Gastrocnemius medialis (tissue), 4 donors: ENCODE measurements around the gene AMN.

Experiments used
- POLR2A ChIP-seq, 2 donors: fragments of 450-650 bp; IDR thresholded peaks; one replicate each; pipeline ENCODE4 v1.6.1; 2017; ENCODE audit warnings: antibody characterized with exemption in 2 of 2, mild to moderate bottlenecking in 2 of 2, moderate library complexity in 2 of 2
- TF ChIP-seq, protein P1 (sequence below), 5 experiments: fragments of 450-650 bp in 3 of 5; fragments of 200-600 bp in 2 of 5; sonication (generic) in 2 of 5; IDR thresholded peaks in 4 of 5; conservative IDR thresholded peaks in 1 of 5; 1 replicate in 4 of 5; 2 replicates in 1 of 5; pipeline ENCODE4 v1.5.1; 2016 to 2019; ENCODE audit warnings: antibody characterized with exemption in 5 of 5, mild to moderate bottlenecking in 3 of 5, moderate library complexity in 3 of 5

DNA sequence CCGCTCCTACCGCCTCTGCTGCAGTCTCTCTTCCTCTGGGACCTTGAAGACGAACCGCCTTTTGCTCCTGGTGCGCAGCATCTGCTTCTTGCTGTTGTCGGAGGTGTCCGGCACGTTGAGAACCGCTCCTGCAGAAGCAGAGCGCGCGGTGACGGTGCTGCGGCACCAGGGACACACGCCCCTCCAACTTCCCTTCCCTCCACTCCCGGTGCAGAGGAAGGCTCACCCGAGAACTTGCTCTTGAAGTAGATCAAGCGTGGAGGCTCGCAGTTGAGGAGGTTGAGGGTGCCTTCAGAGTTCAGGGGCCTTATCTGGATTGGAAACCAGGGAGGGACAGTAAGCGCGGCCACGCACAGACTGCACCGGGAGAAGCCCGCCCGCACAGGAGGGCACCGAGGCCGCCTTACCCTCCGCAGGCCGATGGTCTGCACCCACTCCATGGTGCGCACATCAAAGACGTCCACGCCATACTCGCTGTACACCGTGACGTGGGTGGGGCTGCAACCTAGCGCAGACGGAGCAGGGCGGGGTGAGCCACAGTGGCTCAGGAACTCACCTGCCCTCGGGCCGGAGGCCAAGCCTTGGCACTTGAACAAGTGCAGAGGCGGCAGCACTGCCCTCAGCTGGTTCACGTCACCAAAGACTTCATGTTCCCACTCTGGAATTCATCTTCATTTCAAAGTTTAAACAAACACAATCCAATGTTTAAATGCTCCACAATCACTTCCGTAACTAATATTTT is 17.5 kb downstream of the AMN start:
- no peak for TF ChIP-seq POLR2A (IDR thresholded peaks at IDR 0.05)
- TF ChIP-seq, protein P1, sequence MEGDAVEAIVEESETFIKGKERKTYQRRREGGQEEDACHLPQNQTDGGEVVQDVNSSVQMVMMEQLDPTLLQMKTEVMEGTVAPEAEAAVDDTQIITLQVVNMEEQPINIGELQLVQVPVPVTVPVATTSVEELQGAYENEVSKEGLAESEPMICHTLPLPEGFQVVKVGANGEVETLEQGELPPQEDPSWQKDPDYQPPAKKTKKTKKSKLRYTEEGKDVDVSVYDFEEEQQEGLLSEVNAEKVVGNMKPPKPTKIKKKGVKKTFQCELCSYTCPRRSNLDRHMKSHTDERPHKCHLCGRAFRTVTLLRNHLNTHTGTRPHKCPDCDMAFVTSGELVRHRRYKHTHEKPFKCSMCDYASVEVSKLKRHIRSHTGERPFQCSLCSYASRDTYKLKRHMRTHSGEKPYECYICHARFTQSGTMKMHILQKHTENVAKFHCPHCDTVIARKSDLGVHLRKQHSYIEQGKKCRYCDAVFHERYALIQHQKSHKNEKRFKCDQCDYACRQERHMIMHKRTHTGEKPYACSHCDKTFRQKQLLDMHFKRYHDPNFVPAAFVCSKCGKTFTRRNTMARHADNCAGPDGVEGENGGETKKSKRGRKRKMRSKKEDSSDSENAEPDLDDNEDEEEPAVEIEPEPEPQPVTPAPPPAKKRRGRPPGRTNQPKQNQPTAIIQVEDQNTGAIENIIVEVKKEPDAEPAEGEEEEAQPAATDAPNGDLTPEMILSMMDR (IDR thresholded peaks at IDR 0.05 in 4 of 5, conservative IDR thresholded peaks at IDR 0.05 in 1 of 5) = no peak
